ENCODE measurements around the gene USF1. TPM values are rescaled to one million over a fixed set of nuclear protein-coding genes. Genes with fewer than 3 reads are reported as not detected.
"Not testable (repeated sequence)": the region's sequence is repeated elsewhere in the genome, so short reads cannot be mapped to it uniquely, and the experiment has no call there.

The USF1 gene
- total RNA-seq, 1 donor from 2014 or later: 27.6 TPM

GRCh38 chr1:161079436-161080110, 33.8 kb upstream of the USF1 start:
- no peak for ATAC-seq

GRCh38 chr1:161077426-161077825, 31.6 kb upstream of the USF1 start:
- ATAC-seq (no peak), DNase-seq (ENCODE audit: low spot score) (no peak)

More at GRCh38 chr1:161079436-161080110, 33.8 kb upstream of the USF1 start:
- DNase-seq (ENCODE audit: low spot score): no peak

- ATAC-seq (no peak), DNase-seq (ENCODE audit: low spot score) (no peak)
These were observed 30.6 kb upstream of the USF1 start for GRCh38 chr1:161076410-161076809.

- DNase-seq (ENCODE audit: low spot score) (no peak), ATAC-seq (no peak)
These were observed 29.0 kb upstream of the USF1 start for GRCh38 chr1:161074676-161075368.

- ATAC-seq (no peak), DNase-seq (ENCODE audit: low spot score) (no peak)
These were observed 27.8 kb upstream of the USF1 start for GRCh38 chr1:161073474-161074121.

- no peak for ATAC-seq
- no peak for DNase-seq (ENCODE audit: low spot score)
These were observed 27.1 kb upstream of the USF1 start for GRCh38 chr1:161072751-161073449.

GRCh38 chr1:161071886-161072371, 26.2 kb upstream of the USF1 start:
- ATAC-seq (peak; percentile 66), DNase-seq (ENCODE audit: low spot score) (no peak)

GRCh38 chr1:161070761-161071160, 25.0 kb upstream of the USF1 start:
- no peak for ATAC-seq
- DNase-seq (ENCODE audit: low spot score): no peak

- peak; percentile 59 for ATAC-seq
- peak; percentile 56 for DNase-seq (ENCODE audit: low spot score)
These were observed 24.0 kb upstream of the USF1 start, which contains the start of gene ARHGAP30 for GRCh38 chr1:161069731-161070270. TSS of gene ARHGAP30 (minus strand) at chr1:161069891. CDS start at chr1:161069624, 267 bp downstream.

- ATAC-seq: no peak
- DNase-seq (ENCODE audit: low spot score): no peak
These were observed 23.5 kb upstream of the USF1 start for GRCh38 chr1:161069241-161069640.

- DNase-seq (ENCODE audit: low spot score) (no peak), ATAC-seq (peak; percentile 68)
These were observed 22.8 kb upstream of the USF1 start for GRCh38 chr1:161068306-161069234.

- no peak for ATAC-seq
These were observed 20.9 kb upstream of the USF1 start for GRCh38 chr1:161066694-161067093.

GRCh38 chr1:161065681-161066080, 19.9 kb upstream of the USF1 start:
- not testable (repeated sequence) for DNase-seq (ENCODE audit: low spot score); ATAC-seq

More at GRCh38 chr1:161066694-161067093, 20.9 kb upstream of the USF1 start:
- no peak for DNase-seq (ENCODE audit: low spot score)

GRCh38 chr1:161063936-161064335, 18.2 kb upstream of the USF1 start:
- DNase-seq (ENCODE audit: low spot score); ATAC-seq: not testable (repeated sequence)

- ATAC-seq (no peak), DNase-seq (ENCODE audit: low spot score) (no peak)
These were observed 15.6 kb upstream of the USF1 start for GRCh38 chr1:161061419-161061818.

- ATAC-seq: no peak
- DNase-seq (ENCODE audit: low spot score): no peak
These were observed 13.5 kb upstream of the USF1 start for GRCh38 chr1:161059293-161059692.

- no peak for ATAC-seq
- DNase-seq (ENCODE audit: low spot score): no peak
These were observed 9.0 kb upstream of the USF1 start for GRCh38 chr1:161054805-161055204.

- no peak for ATAC-seq
- no peak for DNase-seq (ENCODE audit: low spot score)
These were observed 8.5 kb upstream of the USF1 start for GRCh38 chr1:161054232-161054631.

GRCh38 chr1:161052899-161053298, 7.1 kb upstream of the USF1 start:
- ATAC-seq: no peak
- DNase-seq (ENCODE audit: low spot score): no peak

GRCh38 chr1:161051219-161051618, 5.4 kb upstream of the USF1 start:
- DNase-seq (ENCODE audit: low spot score): no peak
- ATAC-seq: no peak

Data from left lobe of liver (tissue), 2 donors.